Smooth muscle cell of the coronary artery (primary cell): Measurements from ENCODE around the gene PRKN. TPM values are rescaled to one million over a fixed set of nuclear protein-coding genes. Genes with fewer than 3 reads are reported as not detected.

Source experiments
- total RNA-seq: library from RNA; depleted of rRNA; stranded (reverse); fragments of >200 nt; gene quantifications from 2 replicates; pipeline ENCODE4 v1.2.3, GENCODE V29; 2014; ENCODE audit warnings: low replicate concordance

PRKN gene
- 1.7 and 3.9 TPM in 2 replicates for total RNA-seq

GRCh38 chr6:162727322-162728182 is at the start of gene PRKN, which contains the start of gene PACRG:
PRKN (minus strand) TSS chr6:162727766.
PACRG (plus strand) TSS chr6:162727974.

Other genes starting within 250 kb of the PRKN start
- gene PACRG, start 208 bp upstream of the PRKN start, total RNA-seq: 0.59 TPM in 1 of 2 replicates, not detected in the other